PC-3 (cell line): ENCODE results near the gene PPP1R14C. TPM values are rescaled to one million over a fixed set of nuclear protein-coding genes. Genes with fewer than 3 reads are reported as not detected.

Experiments used
- ATAC-seq: fragments of 200-7000 bp; cut with Tn5 transposase; 2 replicates; pipeline ENCODE4 v1.9.1; 2020; ENCODE audit warnings: mild to moderate bottlenecking, moderate library complexity
- BruUV-seq: library from RNA; stranded (reverse); fragments of 400-500 nt; replicated peaks from 2 replicates; lab custom pipeline; 2021; lab: Mats Ljungman, UMichigan
- CTCF ChIA-PET: fragments of 300-600 bp; sonication (Branson Sonifier 250); formaldehyde crosslinking; loops from one replicate; lab custom pipeline; 2022; ENCODE audit warnings: antibody characterized with exemption; lab: Charles Lee
- POLR2A ChIA-PET: fragments of 300-600 bp; sonication (Branson Sonifier 250); formaldehyde crosslinking; loops from one replicate; lab custom pipeline; 2022; ENCODE audit warnings: antibody characterized with exemption; ENCODE audit not compliant: unreplicated experiment; lab: Charles Lee
- DNase-seq: peaks from one replicate; pipeline ENCODE4 v3.0.0-alpha.2; 2015
- H2AFZ ChIP-seq: fragments of 300-600 bp; sonication (generic); 2 replicates; pipeline ENCODE4 v1.6.0; 2016; ENCODE audit warnings: antibody characterized with exemption, low read length
- H3F3A ChIP-seq: fragments of 300-600 bp; sonication (generic); one replicate; pipeline ENCODE4 v1.6.0; 2017; ENCODE audit warnings: antibody characterized with exemption, low read length, control low read depth, mild to moderate bottlenecking; ENCODE audit not compliant: unreplicated experiment
- H3K27ac ChIP-seq: fragments of 300-600 bp; sonication (generic); 2 replicates; pipeline ENCODE4 v1.5.1; 2016; ENCODE audit warnings: mild to moderate bottlenecking, low read length
- H3K27me3 ChIP-seq: fragments of 300-600 bp; sonication (generic); 2 replicates; pipeline ENCODE4 v1.6.1; 2016; ENCODE audit warnings: low read length, mixed read lengths
- H3K36me3 ChIP-seq: fragments of 300-600 bp; sonication (generic); 2 replicates; pipeline ENCODE4 v1.6.1; 2016; ENCODE audit warnings: low read depth, mixed run types, low read length, mixed read lengths
- H3K4me1 ChIP-seq: fragments of 300-600 bp; sonication (generic); 2 replicates; pipeline ENCODE4 v1.5.1; 2016; ENCODE audit warnings: low read length; ENCODE audit not compliant: insufficient read depth
- H3K4me2 ChIP-seq: fragments of 300-600 bp; sonication (generic); 2 replicates; pipeline ENCODE4 v1.6.0; 2016; ENCODE audit warnings: low read length
- H3K4me3 ChIP-seq: fragments of 300-600 bp; sonication (generic); 2 replicates; pipeline ENCODE4 v1.5.1; 2016; ENCODE audit warnings: mild to moderate bottlenecking, low read length, mixed read lengths
- H3K79me2 ChIP-seq: fragments of 300-600 bp; sonication (generic); 2 replicates; pipeline ENCODE4 v1.6.1; 2017; ENCODE audit warnings: low read length, mixed read lengths
- H3K9ac ChIP-seq: fragments of 300-600 bp; sonication (generic); 2 replicates; pipeline ENCODE4 v1.6.0; 2016; ENCODE audit warnings: mild to moderate bottlenecking, low read length
- H3K9me2 ChIP-seq: fragments of 300-600 bp; sonication (generic); replicated peaks from 2 replicates; pipeline ENCODE4 v1.6.1; 2016; ENCODE audit warnings: mixed run types, low read length, mixed read lengths
- H3K9me3 ChIP-seq: fragments of 300-600 bp; sonication (generic); 2 replicates; pipeline ENCODE4 v1.6.1; 2016; ENCODE audit warnings: low read length, mixed read lengths
- H4K20me1 ChIP-seq: fragments of 300-600 bp; sonication (generic); 2 replicates; pipeline ENCODE4 v1.6.1; 2016; ENCODE audit warnings: low read length, mixed read lengths
- CTCF ChIP-seq: fragments of 300-600 bp; sonication (generic); conservative IDR thresholded peaks from 2 replicates; pipeline ENCODE4 v1.5.1; 2017; ENCODE audit warnings: antibody characterized with exemption, low read depth, mild to moderate bottlenecking, low read length
- EZH2 ChIP-seq: fragments of 300-600 bp; sonication (generic); IDR thresholded peaks from one replicate; pipeline ENCODE4 v1.6.1; 2017; ENCODE audit warnings: antibody characterized with exemption, mild to moderate bottlenecking, low read length; ENCODE audit not compliant: unreplicated experiment
- EZH2phosphoT487 ChIP-seq: fragments of 300-600 bp; sonication (generic); IDR thresholded peaks from 2 replicates; pipeline ENCODE4 v1.6.1; 2018; ENCODE audit warnings: mild to moderate bottlenecking, antibody characterized with exemption, low read length, borderline replicate concordance
- intact Hi-C: fragments of 100-400 bp; cut with micrococcal nuclease; formaldehyde crosslinking; loops from 2 replicates; pipeline ENCODE4 v1.9.0; 2023
- total RNA-seq: library from RNA; depleted of rRNA; stranded (reverse); fragments of >200 nt; gene quantifications from 2 replicates; pipeline ENCODE4 v1.2.3, GENCODE V29; 2014

The PPP1R14C gene
- total RNA-seq, 1 experiment from 2014 or later: 1.1 TPM

GRCh38 chr6:150255840-150256239 lies 113.0 kb downstream of the PPP1R14C start:
- no peak overlapping the region for H3K4me3 ChIP-seq
- no peak overlapping the region for H3K27ac ChIP-seq
- H3K9me2 ChIP-seq: no peaks in the 10 kb centered on the region
- H3K9ac ChIP-seq: no peak overlapping the region
- no peaks in the 10 kb centered on the region for H4K20me1 ChIP-seq
- ATAC-seq: no peak
- H3F3A ChIP-seq: no peaks in the 10 kb centered on the region
- ChIA-PET CTCF (no interaction called here), POLR2A (no interaction called here)
- no peaks in the 10 kb centered on the region for H3K27me3 ChIP-seq
- no peak for DNase-seq
- no peaks in the 10 kb centered on the region for H3K79me2 ChIP-seq
- BruUV-seq: no TSS peak
- no peak overlapping the region for H3K4me2 ChIP-seq
- H3K4me1 ChIP-seq: peaks cover 13% of the 10 kb centered on the region
- H2AFZ ChIP-seq: no peak overlapping the region
- H3K9me3 ChIP-seq: no peaks in the 10 kb centered on the region
- no peaks in the 10 kb centered on the region for H3K36me3 ChIP-seq
- intact Hi-C loops: no loop called here
- TF ChIP-seq EZH2: no peak
- no peak for TF ChIP-seq CTCF
- no peak for TF ChIP-seq EZH2phosphoT487

GRCh38 chr6:150256618-150257272 lies 113.9 kb downstream of the PPP1R14C start:
- H3K36me3 ChIP-seq: no peaks in the 10 kb centered on the region
- no peaks in the 10 kb centered on the region for H3F3A ChIP-seq
- no TSS peak for BruUV-seq
- H3K79me2 ChIP-seq: no peaks in the 10 kb centered on the region
- H2AFZ ChIP-seq: no peak overlapping the region
- H3K27me3 ChIP-seq: no peaks in the 10 kb centered on the region
- H3K9ac ChIP-seq: no peak overlapping the region
- H3K4me1 ChIP-seq: peaks cover 13% of the 10 kb centered on the region
- H3K9me2 ChIP-seq: no peaks in the 10 kb centered on the region
- H3K9me3 ChIP-seq: no peaks in the 10 kb centered on the region
- peak overlapping the region; percentile 26; the same call in 1 of the 2 replicates for H3K27ac ChIP-seq
- CTCF ChIA-PET: no interaction called here
- H4K20me1 ChIP-seq: no peaks in the 10 kb centered on the region
- TF ChIP-seq EZH2: no peak
- DNase-seq (peak; percentile 60), ATAC-seq (no peak)
- intact Hi-C loops: no loop called here
- no peak overlapping the region for H3K4me3 ChIP-seq
- POLR2A ChIA-PET: no interaction called here
- no peak overlapping the region for H3K4me2 ChIP-seq

- TF ChIP-seq CTCF (no peak), EZH2 (no peak), EZH2phosphoT487 (no peak)
- CTCF ChIA-PET: no interaction called here
- Histone ChIP-seq H3K9ac (no peak overlapping the region), H3K27me3 (no peaks in the 10 kb centered on the region), H3K4me3 (no peak overlapping the region), H3K27ac (no peak overlapping the region), H2AFZ (no peak overlapping the region), H3K9me3 (no peaks in the 10 kb centered on the region), H3K36me3 (no peaks in the 10 kb centered on the region), H3K4me1 (peaks cover 6% of the 10 kb centered on the region; the same call in 1 of the 2 replicates), H4K20me1 (no peaks in the 10 kb centered on the region), H3K4me2 (no peak overlapping the region), H3K9me2 (no peaks in the 10 kb centered on the region), H3K79me2 (no peaks in the 10 kb centered on the region), H3F3A (no peaks in the 10 kb centered on the region)
- POLR2A ChIA-PET: no interaction called here
- DNase-seq (no peak), ATAC-seq (no peak)
- intact Hi-C loops: no loop called here
- BruUV-seq: no TSS peak
These were observed 115.5 kb downstream of the PPP1R14C start for GRCh38 chr6:150258381-150258780.
